Right lobe of liver (tissue), 6 donors: ENCODE measurements around the gene CXorf58. TPM values are rescaled to one million over a fixed set of nuclear protein-coding genes. Genes with fewer than 3 reads are reported as not detected.

Experiments used
- ATAC-seq, 4 donors: fragments of 200-7000 bp; cut with Tn5 transposase; one replicate each; pipeline ENCODE4 v1.9.1; 2020; ENCODE audit warnings: mild to moderate bottlenecking in 4 of 4, moderate library complexity in 4 of 4
- DNase-seq, 3 donors: peaks; one replicate each; pipeline ENCODE4 v3.0.0-alpha.2; 2020
- H3K27ac ChIP-seq, 3 donors: fragments of 200-600 bp; one replicate each; pipeline ENCODE4 v1.8.0; 2022
- H3K27me3 ChIP-seq, 2 donors: fragments of 200-600 bp; one replicate each; pipeline ENCODE4 v1.8.0; 2022
- H3K36me3 ChIP-seq, 4 donors: fragments of 200-600 bp; sonication (generic) in 1 of 4; one replicate each; pipeline versions ENCODE4 v1.5.1 to v1.8.0; 2017 to 2022; ENCODE audit warnings: control low read depth in 1 of 4
- H3K4me1 ChIP-seq, 4 donors: fragments of 200-600 bp; sonication (generic) in 1 of 4; one replicate each; pipeline versions ENCODE4 v1.5.1 to v1.8.0; 2017 to 2022; ENCODE audit warnings: control low read depth in 1 of 4
- H3K4me3 ChIP-seq, 3 donors: fragments of 200-600 bp; one replicate each; pipeline ENCODE4 v1.8.0; 2022
- H3K9me3 ChIP-seq, 4 donors: fragments of 200-600 bp; sonication (generic) in 1 of 4; one replicate each; pipeline versions ENCODE4 v1.5.1 to v1.8.0; 2017 to 2022; ENCODE audit warnings: control low read depth in 1 of 4
- CTCF ChIP-seq, 4 donors: fragments of 200-600 bp in 3 of 4; fragments of 450-650 bp in 1 of 4; IDR thresholded peaks; one replicate each; pipeline versions ENCODE4 v1.5.1 to v1.8.0; 2016 to 2022; ENCODE audit warnings: antibody characterized with exemption in 4 of 4, mild to moderate bottlenecking in 2 of 4
- POLR2A ChIP-seq: fragments of 450-650 bp; IDR thresholded peaks from one replicate; pipeline ENCODE4 v1.6.1; 2017; ENCODE audit warnings: antibody characterized with exemption, mild to moderate bottlenecking
- WGBS: methylation state at CpG from one replicate; pipeline ENCODE4 v1.1.6; 2018; ENCODE audit warnings: low coverage, low lambda C conversion rate; ENCODE audit not compliant: insufficient coverage; ENCODE audit errors: missing lambda C conversion rate; 5-methylcytosine and 5-hydroxymethylcytosine counted together
- intact Hi-C, 2 donors: fragments of 100-400 bp; cut with DNase I; formaldehyde crosslinking; loops; one replicate each; pipeline versions ENCODE4 v1.11.2 to v1.14.1; 2022
- total RNA-seq, 6 experiments: library from RNA; depleted of rRNA in 2 of 6; stranded (reverse); fragments of >200 nt in 2 of 6; fragmentation: NEBNext Ultra II Directional in 3 of 6; extraction: Animal tissue kit (Norgen Biotek cat#: 25700) in 3 of 6; gene quantifications; one replicate each; pipeline versions ENCODE4 v1.1.0 to v1.2.4, GENCODE V29; 2016 to 2023
- donor health status: DM: no; HTN: yes; CAD: no.
- donor health status: DM: no; HTN: no; CAD: no.
- donor health status: DM: no; HTN: no; CAD: no.
- donor health status: DM: no; HTN: yes; CAD: no.
- donor health status: DM: no; HTN: yes; CAD: no.

The CXorf58 gene
- total RNA-seq, 6 experiments from 2014 or later = not detected

DNA sequence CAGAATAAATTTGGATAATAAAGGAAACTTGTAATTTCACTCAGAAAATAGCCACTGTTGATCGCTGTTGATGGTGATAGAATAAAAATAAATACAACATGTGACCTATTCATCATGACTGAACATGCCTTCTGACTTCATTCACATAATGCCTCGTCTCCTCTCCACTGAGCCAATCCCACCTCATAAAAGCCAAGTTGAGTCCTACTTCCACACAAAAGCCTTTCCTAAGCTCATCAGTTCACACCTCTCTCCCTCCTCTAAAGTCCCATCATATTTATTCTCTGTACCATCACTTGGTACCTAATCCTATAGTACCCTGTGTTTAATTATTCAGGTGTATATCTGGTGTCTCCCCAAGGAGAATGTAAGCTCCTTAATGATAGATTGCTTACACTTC lies 37.8 kb upstream of the CXorf58 start:
- no peaks in the 10 kb centered on the region for H3K36me3 ChIP-seq
- intact Hi-C loops = no loop called here
- ATAC-seq = no peak
- TF ChIP-seq CTCF (IDR thresholded peaks at IDR 0.05) (no peak), POLR2A (no peak)
- DNase-seq = no peak
- H3K9me3 ChIP-seq = no peaks in the 10 kb centered on the region
- H3K27me3 ChIP-seq = no peaks in the 10 kb centered on the region
- H3K27ac ChIP-seq = no peak overlapping the region
- peaks cover 0 to 6% (median 0%) of the 10 kb centered on the region in 4 donors for H3K4me1 ChIP-seq
- WGBS = 65% methylated on average over 2 of the region's 2 CpGs
- H3K4me3 ChIP-seq = no peak overlapping the region

DNA sequence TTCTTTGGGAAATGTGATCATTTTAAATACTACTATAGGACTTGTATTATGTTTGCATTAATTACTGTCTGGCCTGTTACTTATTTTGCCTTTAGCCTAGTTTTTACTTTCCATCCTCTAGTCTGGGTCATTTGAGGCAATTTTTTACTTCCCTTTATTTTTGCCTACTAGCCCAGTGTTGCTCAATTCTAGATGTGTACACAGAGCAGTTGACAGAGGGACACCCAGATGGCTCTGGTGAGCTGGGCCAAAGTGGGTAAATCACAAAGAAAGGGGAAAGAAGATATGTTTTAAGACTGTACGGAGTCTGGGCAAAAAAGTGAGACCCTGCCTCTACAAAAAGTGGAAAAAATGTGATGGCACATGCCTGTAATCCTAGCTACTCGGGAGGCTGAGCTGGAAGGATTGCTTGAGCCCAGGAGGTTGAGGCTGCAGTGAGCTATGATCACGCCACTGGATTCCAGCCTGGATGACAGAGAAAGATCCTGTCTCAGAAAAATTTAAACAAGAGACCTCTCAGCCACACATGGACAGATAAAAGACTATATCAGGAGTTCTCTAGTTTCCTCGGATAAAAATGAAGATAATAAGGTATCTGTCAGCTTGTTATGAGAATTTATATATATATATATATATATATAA lies 35.8 kb upstream of the CXorf58 start:
- ATAC-seq = peak; percentile 96 to 99 (median 98)
- H3K4me1 ChIP-seq = peaks cover 0 to 6% (median 0%) of the 10 kb centered on the region in 4 donors
- H3K4me3 ChIP-seq = no peak overlapping the region
- TF ChIP-seq POLR2A (no peak), CTCF (IDR thresholded peaks at IDR 0.05) (peak in 1 of 4 donors; percentile 17)
- 41% methylated on average over 4 of the region's 4 CpGs for WGBS
- DNase-seq = peak in 1 of 3 donors; percentile 46
- no peaks in the 10 kb centered on the region for H3K27me3 ChIP-seq
- no peaks in the 10 kb centered on the region for H3K36me3 ChIP-seq
- intact Hi-C loops = no loop called here
- H3K27ac ChIP-seq = peak overlapping the region in 2 of 3 donors; percentile 37 to 59
- no peaks in the 10 kb centered on the region for H3K9me3 ChIP-seq

DNA sequence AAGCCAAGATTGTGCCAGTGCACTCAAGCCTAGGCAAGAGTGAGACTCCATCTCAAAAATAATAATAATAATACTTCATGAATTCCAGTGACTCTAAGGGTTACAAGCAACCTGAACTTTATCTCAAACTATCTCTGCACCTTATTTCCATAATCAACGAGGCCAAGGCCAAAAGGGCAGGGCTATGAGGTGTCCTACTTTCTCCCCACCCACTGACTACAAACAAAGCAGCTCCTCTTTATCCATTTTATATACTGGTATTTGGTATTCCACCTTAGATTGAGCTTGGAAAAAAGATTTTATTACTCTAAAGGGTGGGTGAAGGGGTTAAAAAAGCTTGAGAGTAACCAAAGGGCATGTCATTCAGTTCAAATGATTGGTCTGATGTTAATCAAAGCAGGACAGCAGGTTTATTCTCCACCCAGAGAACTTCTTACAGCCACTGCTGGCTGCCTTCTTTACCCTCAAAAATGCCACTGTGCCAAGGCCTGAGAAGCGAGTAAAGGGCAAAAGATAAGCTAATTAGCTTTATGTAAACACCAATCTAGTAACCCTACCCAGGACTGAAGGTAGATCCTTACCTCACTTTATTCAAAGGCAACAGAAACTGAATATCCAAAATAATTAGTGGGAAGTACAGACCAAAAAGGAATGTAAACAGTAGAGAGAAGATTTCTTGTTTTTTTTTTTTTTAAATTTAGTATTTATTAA lies 28.3 kb upstream of the CXorf58 start:
- intact Hi-C loops = no loop called here
- ATAC-seq (peak; percentile 88 to 95 (median 92)), DNase-seq (peak in 1 of 3 donors; percentile 59)
- TF ChIP-seq CTCF (IDR thresholded peaks at IDR 0.05) (no peak), POLR2A (no peak)
- H3K27me3 ChIP-seq = no peaks in the 10 kb centered on the region
- WGBS = 7% methylated on average over 2 of the region's 2 CpGs
- H3K36me3 ChIP-seq = no peaks in the 10 kb centered on the region
- H3K27ac ChIP-seq = peak overlapping the region in 2 of 3 donors; percentile 16 to 21
- H3K4me1 ChIP-seq = no peaks in the 10 kb centered on the region
- H3K9me3 ChIP-seq = no peaks in the 10 kb centered on the region
- H3K4me3 ChIP-seq = no peak overlapping the region

GRCh38 chrX:23883737-23884354 lies 24.0 kb upstream of the CXorf58 start:
- Histone ChIP-seq H3K36me3 (no peaks in the 10 kb centered on the region), H3K27ac (no peak overlapping the region), H3K4me1 (peaks cover 0 to 4% (median 0%) of the 10 kb centered on the region in 4 donors), H3K27me3 (no peaks in the 10 kb centered on the region), H3K9me3 (no peaks in the 10 kb centered on the region), H3K4me3 (no peak overlapping the region)
- no peak for DNase-seq
- no peak for TF ChIP-seq CTCF (IDR thresholded peaks at IDR 0.05)
- TF ChIP-seq POLR2A = no peak
- ATAC-seq = peak in 1 of 4 donors; percentile 49
- intact Hi-C loops = no loop called here
- WGBS = 38% methylated on average over 9 of the region's 9 CpGs
